ENCODE results near the gene PTPRN2.
"Not testable (repeated sequence)": the region's sequence is repeated elsewhere in the genome, so short reads cannot be mapped to it uniquely, and the experiment has no call there.

Gene PTPRN2

DNA sequence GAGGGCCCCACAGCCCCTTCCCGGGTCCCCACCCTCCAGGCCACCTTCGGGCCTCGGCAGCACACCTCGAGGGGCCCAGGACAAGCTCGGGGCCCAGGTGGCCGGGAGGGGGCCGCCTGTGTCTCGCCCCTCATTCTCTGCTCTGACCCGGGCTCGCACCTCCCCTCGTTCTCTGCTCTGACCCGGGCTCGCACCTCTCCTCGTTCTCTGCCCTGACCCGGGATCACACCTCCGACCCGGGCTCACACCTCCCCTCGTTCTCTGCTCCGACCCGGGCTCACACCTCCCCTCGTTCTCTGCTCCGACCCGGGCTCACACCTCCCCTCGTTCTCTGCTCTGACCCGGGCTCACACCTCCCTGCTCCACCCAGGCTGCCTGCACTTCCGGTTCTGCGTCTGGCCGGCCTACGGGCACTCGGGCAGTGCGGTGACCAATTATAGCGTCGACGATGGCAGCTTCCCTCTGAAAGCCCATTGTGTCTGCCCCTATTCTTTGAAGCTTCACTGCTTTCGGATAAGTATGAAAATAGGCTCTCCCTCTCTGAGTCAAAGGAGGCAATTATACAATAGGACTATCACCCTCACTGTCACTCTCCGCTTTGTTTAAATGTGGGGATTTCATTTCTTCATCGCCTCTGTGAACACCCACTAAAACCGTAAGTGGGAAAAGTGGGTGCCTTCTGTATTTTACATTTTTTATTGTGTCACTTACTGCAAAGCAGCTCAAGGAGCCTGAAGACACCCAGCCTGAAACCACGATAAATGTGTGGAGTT is 793.5 kb downstream of the PTPRN2 start:
- DNase-seq (ENCODE audit: low spot score) = no peak

DNA sequence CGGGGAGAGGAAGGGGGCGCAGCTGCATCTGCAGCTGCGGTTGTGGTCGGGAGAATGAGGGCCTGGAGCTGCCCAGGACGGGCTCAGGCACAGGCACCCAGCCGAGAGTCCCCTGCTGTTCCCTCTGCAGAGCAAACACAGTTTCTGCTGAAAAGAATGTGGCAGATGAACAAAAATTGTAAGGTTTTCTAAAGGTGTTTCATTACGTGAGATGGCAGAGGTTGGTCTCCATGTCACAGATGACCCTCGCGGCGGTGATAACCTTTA is 794.6 kb downstream of the PTPRN2 start:
- DNase-seq (ENCODE audit: low spot score) = no peak

DNA sequence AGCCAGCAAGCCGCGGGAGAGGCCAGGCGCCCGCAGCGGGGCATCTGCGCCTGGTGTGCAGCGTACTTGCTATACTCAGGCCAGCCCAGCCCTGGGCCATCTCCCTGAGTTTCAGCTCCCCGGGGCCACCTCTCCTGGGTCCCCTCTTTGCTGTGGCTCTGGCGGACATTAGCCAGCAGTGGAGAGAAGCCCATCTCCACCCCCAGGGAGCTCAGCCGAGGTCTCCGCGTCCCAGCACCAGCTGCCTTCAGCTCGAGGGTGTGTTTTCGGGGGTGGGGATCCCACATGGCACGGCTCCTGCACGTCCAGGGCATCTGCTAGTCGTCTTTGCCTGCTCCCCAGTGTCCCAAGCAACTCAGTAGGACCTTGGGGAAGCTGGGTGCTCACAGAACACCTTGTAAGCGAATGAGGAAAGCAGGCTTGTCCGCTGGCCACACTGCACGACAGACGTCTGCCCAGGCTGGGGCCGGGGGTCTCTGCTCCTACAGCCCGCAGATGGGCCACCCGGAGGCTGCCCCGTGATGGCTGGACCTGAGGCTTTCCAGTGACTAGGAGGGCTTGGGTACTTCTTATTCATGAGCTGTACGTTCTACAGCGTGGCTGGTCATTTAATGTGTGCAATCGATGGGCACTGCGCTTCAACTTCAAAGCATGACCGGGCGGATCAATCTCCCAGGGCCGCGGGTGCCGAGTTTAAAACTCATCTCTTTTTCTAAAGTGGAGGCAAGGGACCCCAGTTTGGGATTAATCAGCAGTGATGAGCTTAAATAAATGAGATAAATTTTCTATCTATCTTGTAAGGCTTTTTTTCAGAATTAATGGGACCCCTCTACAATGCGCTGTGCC is 795.2 kb downstream of the PTPRN2 start:
- DNase-seq (ENCODE audit: low spot score) = no peak

DNA sequence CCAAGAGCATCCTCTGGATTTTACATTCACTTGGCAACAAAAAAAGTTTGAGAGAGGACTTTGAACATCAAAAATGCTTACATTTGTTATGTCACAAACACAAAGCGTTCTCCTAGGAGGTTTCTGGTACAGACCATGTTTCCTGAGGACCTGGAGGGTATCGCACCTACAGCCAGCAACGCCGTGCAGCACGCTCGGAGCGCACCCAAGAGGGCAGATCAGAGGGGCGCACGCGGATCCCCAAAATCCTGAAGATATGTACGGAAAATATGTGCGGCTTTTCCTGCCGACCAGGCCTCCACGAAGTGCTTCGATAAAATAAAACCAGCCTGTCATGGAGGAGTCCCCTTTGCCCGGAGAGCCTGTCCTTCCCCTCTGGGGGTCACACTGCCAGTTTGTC is 796.0 kb downstream of the PTPRN2 start:
- no peak for DNase-seq (ENCODE audit: low spot score)

DNA sequence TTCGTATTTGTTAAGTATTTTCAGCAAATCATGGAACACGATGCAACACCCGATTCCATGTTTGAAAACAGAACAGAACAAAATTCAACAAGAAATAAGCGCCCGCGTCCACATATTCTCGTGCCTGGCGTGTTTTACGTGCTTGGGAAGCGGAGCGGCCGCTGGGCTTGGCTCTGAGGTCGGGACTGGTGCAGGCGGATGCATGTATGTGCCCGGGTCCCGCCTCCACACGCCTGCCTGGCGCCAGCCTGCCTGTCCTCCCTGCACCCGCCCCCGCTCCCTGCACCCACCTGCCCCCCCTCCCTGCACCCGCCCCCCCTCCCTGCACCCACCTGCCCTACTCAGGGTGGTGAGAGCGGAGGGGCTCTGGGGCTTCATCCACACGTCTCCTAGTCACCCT is 796.4 kb downstream of the PTPRN2 start:
- no peak for DNase-seq (ENCODE audit: low spot score)

DNA sequence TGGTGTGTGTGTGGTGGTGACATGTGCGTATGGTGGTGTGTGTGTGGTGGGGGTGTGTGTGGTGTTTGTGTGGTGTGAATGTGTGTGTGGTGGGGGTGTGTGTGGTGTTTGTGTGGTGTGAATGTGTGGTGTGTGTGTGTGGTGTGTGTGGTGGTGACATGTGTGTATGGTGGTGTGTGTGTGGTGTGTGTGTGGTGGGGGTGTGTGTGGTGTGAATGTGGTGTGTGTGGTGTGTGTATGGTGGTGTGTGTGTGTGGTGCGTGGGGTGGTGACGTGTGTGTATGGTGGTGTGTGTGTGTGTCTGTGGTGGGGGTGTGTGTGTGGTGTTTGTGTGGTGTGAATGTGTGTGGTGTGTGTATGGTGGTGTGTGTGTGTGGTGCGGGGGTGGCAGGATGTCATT is 797.7 kb downstream of the PTPRN2 start:
- no peak for DNase-seq (ENCODE audit: low spot score)

DNA sequence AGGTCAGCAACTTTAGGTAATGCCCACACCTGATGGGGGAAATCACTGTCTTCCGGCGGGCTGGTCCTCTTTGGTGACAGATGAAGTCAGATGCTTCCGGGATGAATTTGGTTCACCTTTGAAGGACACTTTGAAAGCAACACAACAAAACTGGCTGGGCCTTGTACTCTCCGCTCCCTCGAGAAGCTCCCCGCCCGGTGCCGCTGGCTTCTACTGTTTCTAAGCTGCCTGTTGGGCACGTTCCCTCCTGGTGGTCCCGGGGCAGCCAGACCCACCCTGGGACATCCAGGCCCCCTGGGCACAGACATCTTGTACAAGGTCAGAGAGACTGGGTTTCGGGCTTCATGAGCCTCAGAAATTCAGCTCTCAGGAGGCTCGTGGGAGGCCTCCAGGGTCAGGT is 798.5 kb downstream of the PTPRN2 start:
- DNase-seq (ENCODE audit: low spot score) = no peak

DNA sequence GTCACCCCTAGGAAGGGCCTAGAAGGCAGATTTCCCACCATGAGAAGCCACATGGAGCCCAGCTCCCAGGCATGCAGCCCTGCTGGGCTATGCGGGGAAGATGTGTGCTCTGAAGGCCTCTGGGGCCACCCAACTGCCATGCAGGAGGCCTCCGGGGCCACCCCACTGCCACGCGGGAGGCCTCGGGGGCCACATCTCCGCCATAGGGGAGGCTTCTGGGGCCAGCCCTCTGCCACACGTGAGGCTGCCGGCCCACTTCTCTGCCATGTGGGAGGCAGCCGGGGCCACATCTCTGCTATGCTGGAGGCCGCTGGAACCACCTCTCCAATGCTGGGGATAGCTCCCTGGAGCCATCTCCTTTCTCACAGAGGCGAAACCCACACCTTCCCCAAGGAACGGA is 799.0 kb downstream of the PTPRN2 start:
- DNase-seq (ENCODE audit: low spot score) = no peak

DNA sequence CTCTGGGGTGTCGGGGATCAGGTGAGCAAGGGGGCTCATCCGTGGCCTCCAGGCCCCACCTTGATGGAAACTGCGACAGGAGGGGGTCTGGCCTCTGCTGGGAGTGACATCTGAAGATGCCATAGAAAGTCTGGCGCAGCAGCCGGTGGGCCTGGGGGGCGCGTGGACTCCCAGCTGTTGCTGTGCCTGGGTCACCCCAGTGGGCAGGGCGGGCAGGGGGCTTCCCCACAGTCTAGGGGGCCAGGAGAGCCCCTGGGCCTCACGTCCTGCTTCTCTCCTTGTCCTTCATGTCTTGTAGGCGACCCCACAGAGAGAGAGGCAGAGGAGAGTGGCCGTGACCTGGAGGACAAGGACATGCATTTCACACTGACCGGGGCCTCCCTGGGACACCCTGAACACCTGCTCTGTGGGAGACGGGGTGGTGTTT is 800.3 kb downstream of the PTPRN2 start:
- DNase-seq (ENCODE audit: low spot score) = no peak

DNA sequence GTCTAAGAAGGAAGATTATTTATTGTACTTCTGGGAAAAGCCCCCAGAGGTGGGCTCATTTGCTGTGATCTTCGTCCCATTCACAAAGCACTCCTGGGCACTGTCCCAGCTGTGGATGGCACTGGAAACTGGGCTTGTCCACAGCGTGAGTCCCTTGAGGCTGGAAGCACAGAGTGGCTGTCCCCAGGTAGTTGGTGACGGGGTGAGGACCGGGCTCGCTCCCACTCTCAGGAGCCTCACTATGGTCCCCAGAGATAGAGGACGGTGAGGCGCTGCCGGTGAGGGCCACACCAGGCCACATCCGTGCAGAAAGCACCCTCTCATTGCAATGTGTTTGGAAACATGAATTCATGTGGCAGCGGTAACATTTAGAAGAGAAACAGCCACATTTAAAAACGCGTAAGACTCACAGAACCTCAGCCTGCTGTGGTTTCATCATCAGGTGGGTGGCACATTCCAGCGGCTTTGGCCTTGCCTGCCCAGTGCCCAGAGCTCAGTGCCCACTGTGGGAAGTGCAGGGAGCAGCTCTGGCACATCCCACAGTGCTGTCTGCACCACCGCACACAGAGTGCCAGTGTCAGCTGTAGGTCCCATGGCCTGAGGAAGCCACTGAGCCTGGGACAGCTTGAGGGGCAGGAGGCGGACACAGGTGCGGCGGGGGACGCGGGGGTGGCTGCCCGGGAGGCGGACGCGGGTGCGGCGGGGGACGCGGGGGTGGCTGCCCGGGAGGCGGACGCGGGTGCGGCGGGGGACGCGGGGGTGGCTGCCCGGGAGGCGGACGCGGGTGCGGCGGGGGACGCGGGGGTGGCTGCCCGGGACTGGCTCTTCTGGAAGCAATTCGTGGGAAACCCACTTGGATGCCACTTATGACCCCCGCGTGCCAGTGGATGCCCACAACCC is 801.0 kb downstream of the PTPRN2 start:
- DNase-seq (ENCODE audit: low spot score) = no peak

DNA sequence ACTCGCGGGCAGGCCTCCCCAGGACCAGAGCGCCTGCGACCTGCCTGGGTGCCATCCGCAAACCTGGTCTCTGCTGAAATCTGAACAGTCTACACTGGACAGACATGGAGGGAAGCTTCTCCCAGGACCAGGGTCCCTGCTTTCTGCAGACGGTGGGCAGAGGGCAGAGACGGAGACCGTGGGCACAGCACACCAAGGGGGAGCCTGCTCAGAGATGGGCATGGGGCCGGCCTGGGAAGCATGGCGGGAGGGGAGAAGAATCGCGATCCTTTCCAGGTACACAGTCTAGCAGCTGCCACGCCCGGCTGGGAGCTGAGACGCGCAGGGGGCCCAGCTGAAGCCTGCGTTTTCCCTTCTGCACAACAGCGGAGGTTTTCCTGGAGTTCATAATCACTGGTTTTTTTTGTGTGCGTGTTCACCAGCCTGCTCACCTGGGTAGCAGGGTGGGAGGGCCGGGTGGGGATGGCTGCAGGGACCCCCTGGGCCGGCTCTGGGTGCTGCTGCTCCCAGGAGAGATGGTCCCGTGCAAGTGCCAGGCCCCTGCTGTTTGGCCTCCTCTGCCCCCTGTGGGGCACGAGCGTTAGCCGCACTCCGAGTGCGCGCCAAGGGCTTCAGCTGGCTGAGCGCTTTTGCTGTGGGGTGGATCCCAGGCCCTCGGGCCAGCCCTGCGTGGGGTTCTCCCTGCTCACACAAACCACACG is 802.0 kb downstream of the PTPRN2 start:
- no peak for DNase-seq (ENCODE audit: low spot score)

DNA sequence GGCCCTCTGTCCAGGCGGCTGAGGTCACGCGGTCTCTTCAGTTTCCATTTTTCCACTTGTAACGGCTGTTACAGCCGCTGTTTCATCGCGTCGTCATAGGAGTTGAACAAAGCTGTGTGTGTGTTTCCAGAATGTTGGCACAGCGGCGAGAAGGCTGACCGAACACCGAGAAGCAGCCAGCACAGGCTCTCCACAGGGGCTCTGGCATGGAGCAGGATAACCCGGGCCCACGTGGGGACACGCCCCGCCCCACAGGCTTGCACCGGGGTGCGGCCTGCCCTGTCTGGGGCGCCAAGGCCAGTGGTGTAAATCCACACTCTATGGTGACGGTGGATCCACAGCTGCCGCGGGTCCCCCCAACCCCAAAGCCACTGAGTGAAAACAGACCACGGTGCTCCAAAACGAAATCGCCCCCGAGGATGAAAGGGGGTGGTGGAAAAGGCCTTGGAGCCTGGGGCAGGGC is 802.6 kb downstream of the PTPRN2 start:
- DNase-seq (ENCODE audit: low spot score) = no peak

DNA sequence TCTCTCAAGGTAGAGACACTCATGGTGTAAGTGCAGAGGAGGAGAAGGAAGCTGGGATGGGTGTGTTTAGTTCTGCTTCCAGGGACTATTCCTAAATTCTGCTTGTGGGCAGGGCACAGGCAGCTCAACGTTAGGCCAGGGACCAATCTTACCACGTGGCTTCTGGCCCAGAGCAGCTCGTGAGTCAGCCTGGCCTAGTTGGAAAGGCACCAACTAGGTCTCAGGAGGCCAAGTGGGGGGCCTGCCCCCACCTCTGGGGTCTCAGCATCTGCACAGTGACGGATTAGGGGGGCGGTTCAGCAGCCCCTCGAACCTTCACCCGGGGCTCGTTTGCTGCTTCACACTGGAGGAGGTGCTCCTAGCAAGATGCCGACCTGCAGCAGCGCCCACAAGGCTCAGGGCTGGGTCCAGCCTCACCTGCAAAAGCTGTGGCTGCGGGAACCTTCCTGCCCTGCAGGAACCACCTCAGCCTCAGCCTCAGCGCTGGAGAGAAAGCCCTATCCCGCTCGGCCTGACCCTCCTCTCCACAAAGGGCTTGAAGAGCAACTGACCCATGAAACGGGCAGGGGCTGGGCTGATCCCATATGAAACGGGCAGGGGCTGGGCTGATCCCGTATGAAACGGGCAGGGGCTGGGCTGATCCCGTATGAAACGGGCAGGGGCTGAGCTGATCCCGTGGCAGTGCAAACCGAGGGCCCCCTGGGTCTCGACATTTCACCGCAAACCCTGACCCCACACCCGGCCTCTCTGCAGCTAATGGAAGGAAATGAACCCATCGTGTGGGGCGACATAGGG is 803.4 kb downstream of the PTPRN2 start:
- no peak for DNase-seq (ENCODE audit: low spot score)

DNA sequence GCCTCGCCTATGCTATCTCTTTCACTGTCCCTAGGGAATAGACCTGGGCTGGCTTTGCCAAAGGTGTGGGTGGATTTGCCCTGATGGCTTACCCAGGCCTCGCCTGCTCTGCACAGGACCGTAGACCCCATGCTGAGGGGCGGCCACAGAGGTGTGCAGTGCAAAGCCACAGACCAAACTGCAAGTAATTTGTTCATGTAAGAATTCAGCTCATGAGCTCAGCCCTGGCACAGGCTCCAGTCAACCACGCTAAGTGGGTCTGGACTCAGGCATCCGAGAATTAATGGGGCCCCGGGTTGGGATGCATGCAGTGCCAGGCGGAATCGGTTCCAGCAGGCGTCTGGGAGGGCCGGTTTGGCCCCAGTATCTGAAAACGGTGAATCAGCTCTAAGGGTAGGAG is 805.6 kb downstream of the PTPRN2 start:
- DNase-seq (ENCODE audit: low spot score) = no peak

DNA sequence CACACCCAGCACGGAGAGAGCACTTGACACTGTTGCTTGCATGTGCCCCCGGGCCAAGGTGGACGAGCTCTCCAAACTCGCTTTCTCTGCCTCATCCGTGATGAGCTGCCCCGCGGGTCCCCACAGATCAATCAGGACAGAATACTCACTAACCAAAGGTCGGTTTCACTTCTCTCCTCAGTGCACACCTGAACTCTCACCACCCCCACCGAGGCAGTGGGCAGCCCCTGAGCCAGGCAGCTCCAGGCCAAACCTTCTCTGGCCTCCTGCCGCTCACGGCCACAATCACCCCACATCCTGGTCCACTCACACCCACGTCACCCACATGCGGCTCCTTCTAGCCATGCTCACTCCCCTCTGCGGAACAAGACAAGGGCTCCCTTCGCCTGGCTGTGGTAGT is 806.9 kb downstream of the PTPRN2 start:
- no peak for DNase-seq (ENCODE audit: low spot score)

DNA sequence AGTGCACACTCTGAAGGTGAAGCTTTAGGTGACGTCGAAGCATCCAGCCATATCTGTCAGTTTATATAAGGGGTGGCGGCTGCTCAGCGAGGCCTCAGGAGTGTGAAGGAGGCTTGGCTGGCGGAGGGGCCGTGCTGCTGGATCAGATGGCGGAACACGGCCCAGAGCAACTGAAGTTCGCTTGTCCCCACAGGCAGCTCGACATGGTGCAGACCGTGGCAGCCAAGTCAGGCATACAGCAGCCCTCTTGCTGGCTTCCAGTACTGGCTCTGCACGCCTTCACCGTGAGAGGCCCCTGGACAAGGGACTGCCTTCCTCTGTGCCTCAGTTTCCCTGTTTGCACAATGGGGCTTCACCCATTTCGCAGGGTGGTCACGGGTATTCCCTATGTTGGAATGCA is 807.3 kb downstream of the PTPRN2 start:
- no peak for DNase-seq (ENCODE audit: low spot score)

DNA sequence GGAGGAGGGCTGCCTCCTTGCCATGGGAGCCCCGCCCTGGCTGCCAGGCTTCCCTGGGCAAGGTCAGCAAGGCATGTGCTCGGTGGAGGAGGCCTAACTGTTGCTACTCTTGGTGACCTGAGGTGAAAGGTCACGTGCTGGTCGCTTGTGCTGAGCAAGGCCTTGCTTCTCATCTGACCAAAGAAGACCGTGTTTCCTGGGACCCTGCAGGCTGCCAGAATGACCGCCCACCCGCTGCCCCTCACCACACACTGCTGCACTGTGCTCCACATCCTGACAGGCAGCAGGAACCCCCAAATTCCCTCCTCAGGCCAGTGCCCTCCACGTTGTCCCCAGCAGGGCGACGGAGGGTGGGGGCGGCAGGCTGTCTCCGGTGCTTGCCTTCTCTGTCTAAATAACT is 808.4 kb downstream of the PTPRN2 start:
- no peak for DNase-seq (ENCODE audit: low spot score)

DNA sequence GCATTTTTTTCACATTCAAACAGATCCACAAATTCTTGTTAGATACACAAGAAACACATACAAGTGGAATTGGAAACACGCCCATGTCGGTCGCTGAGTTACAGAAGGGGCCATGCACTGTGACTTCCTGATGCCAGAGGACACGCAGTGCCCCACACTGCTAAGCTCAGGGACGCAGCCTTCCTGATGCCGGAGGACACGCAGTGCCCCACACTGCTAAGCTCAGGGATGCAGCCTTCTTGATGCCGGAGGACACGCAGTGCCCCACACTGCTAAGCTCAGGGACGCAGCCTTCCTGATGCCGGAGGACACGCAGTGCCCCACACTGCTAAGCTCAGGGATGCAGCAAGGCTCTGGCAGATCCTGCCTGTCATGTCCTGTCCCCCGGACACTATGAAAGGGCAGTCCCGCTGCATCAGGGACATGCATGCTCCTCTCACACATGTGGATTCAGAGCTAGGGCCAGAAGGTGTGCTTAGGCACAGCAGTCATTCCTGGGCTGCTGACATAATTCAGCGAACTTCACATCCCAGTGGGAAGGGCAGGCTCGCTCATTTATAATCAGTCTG is 810.3 kb downstream of the PTPRN2 start:
- DNase-seq (ENCODE audit: low spot score) = not testable (repeated sequence)

DNA sequence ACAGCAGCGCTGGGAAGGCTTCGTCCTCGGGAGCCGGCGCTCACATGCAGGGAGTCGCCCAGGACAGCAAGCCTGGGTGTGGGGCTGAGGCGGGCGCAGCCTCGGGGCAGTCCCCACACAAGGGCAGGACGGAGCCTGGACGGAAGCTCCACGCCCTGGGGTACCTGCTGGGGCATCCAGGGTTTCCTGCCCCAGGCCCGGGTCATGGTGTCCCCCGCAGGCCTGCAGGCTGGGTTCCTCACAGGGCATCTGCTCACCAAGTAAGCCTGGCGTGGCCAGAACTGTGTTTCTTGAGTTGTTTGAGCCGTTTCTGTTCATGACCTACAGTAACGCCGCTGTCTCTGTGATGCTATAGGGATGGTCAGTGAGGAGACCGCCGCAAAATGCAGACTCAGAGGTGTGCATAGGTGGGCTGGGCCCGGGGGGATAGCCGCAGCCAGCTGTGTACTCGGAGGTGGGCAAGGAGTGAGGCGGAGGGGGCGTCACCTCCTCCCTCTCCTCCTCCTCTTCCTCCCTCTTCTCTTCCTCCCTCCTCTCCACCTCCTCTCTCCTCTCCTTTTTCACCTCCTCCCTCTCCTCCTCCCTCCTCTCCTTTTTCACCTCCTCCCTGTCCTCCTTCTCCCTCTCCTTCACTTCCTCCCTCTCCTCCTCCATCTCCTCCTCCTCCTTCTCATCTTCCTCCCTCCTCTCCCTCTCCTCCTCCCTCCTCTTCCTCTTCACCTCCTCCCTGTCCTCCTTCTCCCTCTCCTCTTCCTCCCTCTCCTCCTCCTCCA is 811.9 kb downstream of the PTPRN2 start:
- no peak for DNase-seq (ENCODE audit: low spot score)

DNA sequence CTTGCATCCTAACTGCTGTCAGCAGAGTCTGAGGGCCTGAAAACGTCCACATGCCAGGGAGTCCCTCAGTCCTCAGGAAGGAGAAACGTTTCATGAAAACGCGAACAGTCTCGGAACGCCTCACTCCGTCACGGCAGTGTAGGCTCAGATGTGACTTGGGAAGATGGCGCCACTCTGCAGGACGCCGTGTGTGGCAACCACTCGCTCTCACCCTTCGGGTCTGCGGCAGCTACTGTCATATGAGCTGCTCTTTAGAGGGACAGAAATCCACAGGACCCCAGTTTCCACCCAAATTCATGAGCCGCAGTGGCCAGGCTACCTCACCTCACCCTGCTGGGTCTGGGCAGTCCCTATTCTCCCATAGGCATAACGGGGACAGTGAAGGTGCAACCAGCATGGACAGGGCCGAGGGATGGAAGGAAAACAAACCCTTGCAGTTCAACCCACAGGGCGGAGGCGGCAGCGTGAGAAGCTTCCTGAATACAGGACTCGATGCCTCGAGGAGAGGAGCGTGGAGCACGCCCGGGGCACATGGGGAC is 812.5 kb downstream of the PTPRN2 start:
- no peak for DNase-seq (ENCODE audit: low spot score)
